Adrenal gland (tissue), 12 donors: Measurements from ENCODE around the gene LMF2. TPM values are rescaled to one million over a fixed set of nuclear protein-coding genes. Genes with fewer than 3 reads are reported as not detected.

Experiments used
- DNase-seq, 7 donors: peaks; one replicate each; pipeline ENCODE4 v3.0.0-alpha.2; 2019 to 2020
- H3K27ac ChIP-seq, 5 donors: fragments of 200-600 bp; sonication (generic) in 4 of 5; 1 replicate in 3 of 5; 2 replicates in 2 of 5; pipeline versions ENCODE4 v1.5.1 to v1.8.0; 2016 to 2020; ENCODE audit warnings: mild to moderate bottlenecking in 1 of 5
- H3K27me3 ChIP-seq: fragments of 200-600 bp; 2 replicates; pipeline ENCODE4 v1.8.0; 2021
- H3K36me3 ChIP-seq, 2 donors: fragments of 200-600 bp; replicated peaks in 1 of 2; 1 replicate in 1 of 2; 2 replicates in 1 of 2; pipeline versions ENCODE4 v1.5.1 to v1.8.0; 2018 to 2022
- H3K4me1 ChIP-seq, 2 donors: fragments of 200-600 bp; replicated peaks in 1 of 2; 1 replicate in 1 of 2; 2 replicates in 1 of 2; pipeline versions ENCODE4 v1.5.1 to v1.8.0; 2018 to 2021
- H3K4me3 ChIP-seq, 4 donors: fragments of 200-600 bp; sonication (generic) in 3 of 4; one replicate each; pipeline ENCODE4 v1.5.1; 2016 to 2018
- H3K9me3 ChIP-seq, 3 donors: fragments of 200-600 bp; sonication (generic) in 1 of 3; replicated peaks in 1 of 3; 1 replicate in 2 of 3; 2 replicates in 1 of 3; pipeline versions ENCODE4 v1.5.1 to v1.8.0; 2016 to 2021
- POLR2A ChIP-seq, 2 donors: fragments of 450-650 bp; IDR thresholded peaks; one replicate each; pipeline ENCODE4 v1.6.1; 2017; ENCODE audit warnings: antibody characterized with exemption in 2 of 2, mild to moderate bottlenecking in 2 of 2, moderate library complexity in 1 of 2
- WGBS, 4 donors: extraction: QIAGEN DNeasy Blood & Tissue Kit in 2 of 4; methylation state at CpG; one replicate each; pipeline versions ENCODE4 v1.1.5 to v1.1.7; 2013 to 2017; 5-methylcytosine and 5-hydroxymethylcytosine counted together
- intact Hi-C, 2 donors: fragments of 100-400 bp; cut with DNase I; formaldehyde crosslinking; loops; one replicate each; pipeline versions ENCODE4 v1.14.1 to v1.15.0; 2022 to 2023
- polyA plus RNA-seq, 3 donors: library from polyadenylated mRNA; stranded (reverse); fragments of 200-250 nt in 2 of 3; fragments of 350-450 nt in 1 of 3; fragmentation: Illumina TruSeq in 1 of 3; extraction: RNeasy Lipid Tissue Mini Kit (QIAGEN cat#74804) in 1 of 3; gene quantifications; one replicate each; pipeline ENCODE4 v1.2.3, GENCODE V29; 2013 to 2014
- total RNA-seq, 9 donors: library from RNA; depleted of rRNA in 4 of 9; stranded (reverse); fragments of >200 nt in 4 of 9; fragments of 120-200 nt in 1 of 9; fragmentation: NEBNext Ultra II Directional in 1 of 9; extraction: Animal tissue kit (Norgen Biotek cat#: 25700) in 1 of 9; gene quantifications; one replicate each; pipeline versions ENCODE4 v1.1.0 to v1.2.4, GENCODE V29; 2013 to 2023
- TF ChIP-seq, protein P1 (sequence below), 6 experiments: fragments of 450-650 bp in 4 of 6; fragments of 200-600 bp in 2 of 6; sonication (generic) in 1 of 6; IDR thresholded peaks; 1 replicate in 5 of 6; 2 replicates in 1 of 6; pipeline versions ENCODE4 v1.5.1 to v1.8.0; 2016 to 2021; ENCODE audit warnings: antibody characterized with exemption in 6 of 6, mild to moderate bottlenecking in 2 of 6, moderate library complexity in 1 of 6
- donor health status: healthy with polysubstance abuse.
- donor health status: Bipolar disorder and iron deficiency.
- donor health status: DM: yes; HTN: yes; CAD: no.
- donor health status: DM: no; HTN: no; CAD: no.
- donor health status: DM: no; HTN: no; CAD: no.
- donor health status: DM: yes; HTN: yes; CAD: no.

Gene LMF2
- total and polyA plus RNA-seq, 12 donors: 6.3 to 120 (median 78.3) TPM

DNA sequence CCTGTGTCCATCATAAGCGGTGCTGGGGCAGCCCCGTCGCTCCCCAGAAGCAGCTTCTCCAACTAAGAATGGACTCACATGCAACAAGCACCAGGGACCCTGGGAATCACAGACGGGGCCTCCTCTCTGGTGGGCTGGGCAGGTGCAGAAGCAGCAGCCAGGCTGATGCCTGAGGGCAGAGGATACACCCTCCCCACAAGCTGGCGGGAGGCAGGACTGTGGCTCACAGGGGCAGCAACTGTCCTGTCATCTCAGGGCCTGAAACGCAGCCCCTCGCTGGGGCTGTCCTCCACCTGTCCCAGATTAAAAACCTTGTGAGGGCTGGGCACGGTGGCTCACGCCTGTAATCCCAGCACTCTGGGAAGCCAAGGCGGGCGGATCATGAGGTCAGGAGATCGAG is 29.6 kb downstream of the LMF2 start:
- no peak for TF ChIP-seq POLR2A (IDR thresholded peaks at IDR 0.05)
- TF ChIP-seq, protein P1, sequence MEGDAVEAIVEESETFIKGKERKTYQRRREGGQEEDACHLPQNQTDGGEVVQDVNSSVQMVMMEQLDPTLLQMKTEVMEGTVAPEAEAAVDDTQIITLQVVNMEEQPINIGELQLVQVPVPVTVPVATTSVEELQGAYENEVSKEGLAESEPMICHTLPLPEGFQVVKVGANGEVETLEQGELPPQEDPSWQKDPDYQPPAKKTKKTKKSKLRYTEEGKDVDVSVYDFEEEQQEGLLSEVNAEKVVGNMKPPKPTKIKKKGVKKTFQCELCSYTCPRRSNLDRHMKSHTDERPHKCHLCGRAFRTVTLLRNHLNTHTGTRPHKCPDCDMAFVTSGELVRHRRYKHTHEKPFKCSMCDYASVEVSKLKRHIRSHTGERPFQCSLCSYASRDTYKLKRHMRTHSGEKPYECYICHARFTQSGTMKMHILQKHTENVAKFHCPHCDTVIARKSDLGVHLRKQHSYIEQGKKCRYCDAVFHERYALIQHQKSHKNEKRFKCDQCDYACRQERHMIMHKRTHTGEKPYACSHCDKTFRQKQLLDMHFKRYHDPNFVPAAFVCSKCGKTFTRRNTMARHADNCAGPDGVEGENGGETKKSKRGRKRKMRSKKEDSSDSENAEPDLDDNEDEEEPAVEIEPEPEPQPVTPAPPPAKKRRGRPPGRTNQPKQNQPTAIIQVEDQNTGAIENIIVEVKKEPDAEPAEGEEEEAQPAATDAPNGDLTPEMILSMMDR (IDR thresholded peaks at IDR 0.05): no peak
- intact Hi-C loops: no loop called here

DNA sequence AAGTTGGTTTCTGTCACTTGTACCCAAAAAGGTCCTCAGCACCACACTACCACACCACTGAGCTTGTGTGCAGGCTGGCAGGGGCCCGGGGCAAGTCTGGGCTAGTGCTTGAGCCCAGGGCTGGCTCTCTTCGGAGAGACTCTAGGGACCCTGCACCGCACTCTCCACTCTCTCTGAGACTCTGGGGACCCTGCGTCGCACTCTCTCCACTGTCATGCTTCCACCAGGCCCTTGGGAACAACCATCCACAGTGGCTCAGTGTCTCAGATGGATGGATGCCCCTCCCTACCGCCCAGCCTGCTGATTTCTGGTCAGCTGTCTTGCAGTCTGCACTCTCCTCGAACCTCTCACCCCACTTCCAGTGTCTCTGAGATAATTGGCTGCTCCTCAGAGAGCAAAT is 30.6 kb downstream of the LMF2 start:
- Histone ChIP-seq H3K4me1 (peaks cover 13 to 36% of the 10 kb centered on the region in 2 donors), H3K27me3 (peaks cover 19% of the 10 kb centered on the region), H3K36me3 (no peaks in the 10 kb centered on the region), H3K4me3 (no peak overlapping the region), H3K9me3 (no peaks in the 10 kb centered on the region), H3K27ac (no peak overlapping the region)
- WGBS, 4 donors: 73 to 82% (median 76%) methylated on average over 4 to 7 of the region's 7 CpGs
- TF ChIP-seq, protein P1 (IDR thresholded peaks at IDR 0.05): no peak
- intact Hi-C loops: no loop called here
- DNase-seq: no peak

More for the DNA sequence above, 29.6 kb downstream of the LMF2 start:
- Histone ChIP-seq H3K36me3 (no peaks in the 10 kb centered on the region), H3K27me3 (peaks cover 29% of the 10 kb centered on the region), H3K27ac (no peak overlapping the region), H3K4me3 (no peak overlapping the region), H3K9me3 (no peaks in the 10 kb centered on the region), H3K4me1 (peaks cover 10 to 31% of the 10 kb centered on the region in 2 donors)
- DNase-seq: no peak
- 88 to 96% (median 91%) methylated on average over 6 to 12 of the region's 12 CpGs for WGBS, 4 donors

DNA sequence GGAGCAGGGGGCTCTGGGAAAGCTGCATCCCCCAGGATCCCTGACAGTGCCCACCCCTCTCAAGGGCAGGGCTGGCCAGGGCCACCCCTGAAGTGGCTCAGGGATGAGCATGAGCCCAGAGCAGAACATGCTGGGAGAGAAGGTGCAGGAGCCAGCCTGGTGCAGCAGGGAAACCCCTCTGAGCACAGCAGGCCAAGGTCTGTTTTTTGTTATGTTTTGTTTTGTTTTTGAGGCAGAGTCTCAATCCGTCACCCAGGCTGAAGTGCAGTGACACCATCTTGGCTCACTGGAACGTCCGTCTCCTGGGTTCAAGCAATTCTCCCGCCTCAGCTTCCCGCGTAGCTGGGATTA is 31.9 kb downstream of the LMF2 start:
- H3K4me3 ChIP-seq: peak overlapping the region in 1 of 4 donors; percentile 99
- no peaks in the 10 kb centered on the region for H3K36me3 ChIP-seq
- no peaks in the 10 kb centered on the region for H3K9me3 ChIP-seq
- WGBS, 4 donors: 68 to 80% (median 78%) methylated on average over 6 of the region's 6 CpGs
- H3K27me3 ChIP-seq: peaks cover 6% of the 10 kb centered on the region
- DNase-seq: no peak
- TF ChIP-seq POLR2A (IDR thresholded peaks at IDR 0.05): no peak
- intact Hi-C loops: no loop called here
- H3K4me1 ChIP-seq: peaks cover 22 to 40% of the 10 kb centered on the region in 2 donors
- H3K27ac ChIP-seq: no peak overlapping the region

DNA sequence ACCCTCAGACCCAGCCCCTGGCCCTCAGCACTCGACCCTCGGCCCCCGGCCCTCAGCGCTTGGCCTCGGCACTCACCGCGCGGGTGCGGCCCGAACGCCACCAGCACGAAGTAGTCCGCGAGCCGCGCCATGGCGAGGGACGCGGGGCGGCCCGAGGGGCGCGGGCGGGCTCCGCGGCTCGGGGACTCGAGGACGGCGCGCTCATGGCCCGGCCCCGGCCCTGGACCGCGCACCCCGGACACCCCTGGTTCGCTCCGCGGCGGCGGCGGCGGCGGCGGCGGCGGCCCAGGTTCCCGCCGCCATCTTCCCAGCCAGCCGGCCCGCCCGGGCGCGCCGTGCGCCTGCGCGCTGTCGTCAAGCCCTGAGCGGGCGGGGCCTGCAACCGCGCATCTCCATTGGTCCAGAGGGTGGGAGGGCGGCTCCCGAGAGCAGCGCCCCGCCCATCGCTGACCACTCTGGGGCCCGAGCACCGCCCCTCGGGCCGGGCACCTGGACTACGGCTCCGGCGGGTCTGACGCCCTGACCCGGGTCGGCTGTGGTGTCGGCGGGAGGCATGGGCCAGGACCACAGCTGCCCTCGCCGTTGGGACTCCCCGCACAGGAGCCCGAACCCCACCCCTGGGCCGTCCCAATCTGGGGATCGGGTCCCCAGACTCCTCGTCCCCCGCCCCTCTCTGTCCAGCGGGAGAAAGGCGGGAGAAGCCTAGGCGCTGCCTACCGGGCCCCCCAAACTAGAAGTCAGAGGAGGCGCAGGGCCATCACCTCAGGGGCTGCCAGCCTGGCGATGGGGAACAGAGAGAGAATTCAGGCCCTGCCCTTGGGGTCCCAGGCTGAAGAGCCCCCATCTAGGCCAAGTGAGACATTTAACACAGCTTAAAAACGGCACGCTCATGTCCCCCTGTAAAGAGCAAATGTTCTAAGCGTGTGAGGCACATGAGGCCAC is 32.5 kb downstream of the LMF2 start, which contains the start of gene SBF1:
TSS of gene SBF1 (minus strand) at position 326 of the 942 bp plus-strand sequence. CDS start at position 131, 195 bp downstream.
- Histone ChIP-seq H3K4me3 (peak within 1 kb of the TSS; percentile 1 to 99 (median 55)), H3K9me3 (no peaks in the 10 kb centered on the region), H3K36me3 (no peaks in the 10 kb centered on the region), H3K4me1 (peaks cover 24 to 46% of the 10 kb centered on the region in 2 donors), H3K27me3 (peaks cover under 1% of the 10 kb centered on the region), H3K27ac (peak within 1 kb of the TSS in 4 of 5 donors; percentile 50 to 94 (median 79))
- peak; percentile 89 to 95 (median 92) for DNase-seq
- TF ChIP-seq POLR2A (IDR thresholded peaks at IDR 0.05): peak; percentile 76 to 79
- TF ChIP-seq, protein P1 (IDR thresholded peaks at IDR 0.05): no peak
- 2 to 32% (median 3%) methylated on average over 3 to 97 of the region's 97 CpGs for WGBS, 4 donors
- intact Hi-C loops: no loop called here
